ENCODE data around the gene PZP. TPM values are rescaled to one million over a fixed set of nuclear protein-coding genes. Genes with fewer than 3 reads are reported as not detected.

PZP gene
- total and polyA plus RNA-seq, 2 of the 8 experiments (the other 6 are each of a cell fraction or from before 2014, with no cell fraction given): 0.08 TPM; not detected in 1

GRCh38 chr12:9112076-9112853 lies 95.9 kb downstream of the PZP start:
- Histone ChIP-seq H3K18ac (ENCODE audit: extremely low read depth, low read length) (no peak overlapping the region), H2AFZ (ENCODE audit: low read length) (no peak overlapping the region), H3K23me2 (ENCODE audit: low read depth, low read length) (no peaks in the 10 kb centered on the region), H3K79me2 (ENCODE audit: control insufficient read depth in 1 of 2, insufficient read depth in 2 of 2, low read length in 2 of 2) (no peaks in the 10 kb centered on the region), H3K27ac (ENCODE audit: low read depth, low read length) (no peak overlapping the region), H3K9ac (replicated peaks in 1 of 4; ENCODE audit: extremely low read depth in 1 of 4, low read depth in 3 of 4, low read length in 3 of 4) (no peak overlapping the region), H3K4me1 (replicated peaks in 1 of 4; ENCODE audit: control insufficient read depth in 3 of 4, insufficient read depth in 4 of 4, low read length in 3 of 4) (no peaks in the 10 kb centered on the region; a peak in 1 of 7 replicates), H4K5ac (ENCODE audit: insufficient read length, low read depth, low read length) (no peak overlapping the region), H3K4ac (replicated peaks; ENCODE audit: insufficient read length, low read depth, low read length) (no peak overlapping the region), H3K79me1 (ENCODE audit: low read depth, low read length) (no peaks in the 10 kb centered on the region), H4K8ac (ENCODE audit: extremely low read depth, insufficient read depth, low read length) (no peak overlapping the region), H3K27me3 (replicated peaks in 1 of 4; ENCODE audit: control insufficient read depth in 3 of 4, extremely low read depth in 1 of 4, insufficient read depth in 3 of 4, low read length in 3 of 4) (no peaks in the 10 kb centered on the region), H2AK5ac (ENCODE audit: low read depth, low read length) (no peak overlapping the region), H3K23ac (ENCODE audit: insufficient read length) (no peak overlapping the region), H2BK15ac (ENCODE audit: low read length) (no peak overlapping the region), H2BK5ac (ENCODE audit: low read depth, low read length) (no peak overlapping the region), H3K9me3 (ENCODE audit: insufficient read depth in 2 of 2, low read depth in 1 of 2, low read length in 1 of 2) (no peaks in the 10 kb centered on the region), H3K4me3 (ENCODE audit: extremely low read depth in 1 of 4, insufficient read depth in 2 of 4, low read depth in 3 of 4, low read length in 4 of 4) (no peak overlapping the region), H4K91ac (replicated peaks; ENCODE audit: insufficient read length, low read length) (no peak overlapping the region), H4K20me1 (replicated peaks in 1 of 2; ENCODE audit: control insufficient read depth in 1 of 2, insufficient read depth in 2 of 2, low read length in 2 of 2) (no peaks in the 10 kb centered on the region), H3K4me2 (ENCODE audit: insufficient read depth in 1 of 2, low read depth in 2 of 2, low read length in 2 of 2) (no peak overlapping the region), H2BK120ac (replicated peaks; ENCODE audit: low read depth, low read length) (no peak overlapping the region), H3K36me3 (ENCODE audit: control insufficient read depth in 2 of 4, insufficient read depth in 4 of 4, low read length in 3 of 4) (no peaks in the 10 kb centered on the region), H2BK12ac (ENCODE audit: low read depth, low read length) (no peak overlapping the region), H3K14ac (ENCODE audit: insufficient read length) (no peak overlapping the region), H3K56ac (replicated peaks; ENCODE audit: insufficient read length, low read depth, low read length) (no peak overlapping the region), H2BK20ac (ENCODE audit: low read length) (no peak overlapping the region)
- ChIA-PET POLR2A (ENCODE audit: partially characterized antibody) (no interaction called here), CTCF (ENCODE audit: partially characterized antibody) (interaction anchor here (0.9 to 1.5 kb wide), 3 partner anchors 9 to 73 kb away, joined by 3 to 5 read pairs (median 3); no protein-coding TSS in a partner anchor)
- FAIRE-seq (no peak), DNase-seq (ENCODE audit: low read depth in 1 of 2, low spot score in 2 of 2) (no peak)
- 88% methylated on average over 6 of the region's 6 CpGs; no CpG with 5 or more reads in 1 of the 2 experiments for WGBS, 2 experiments (ENCODE audit: extremely low coverage in 1 of 2, insufficient coverage in 1 of 2, insufficient read length in 1 of 2, insufficient replicate concordance in 2 of 2, low coverage in 1 of 2, low lambda C conversion rate in 2 of 2, missing lambda C conversion rate in 1 of 2)
- TF ChIP-seq BCL11A (IDR thresholded peaks at IDR 0.05; ENCODE audit: low read depth in 2 of 2, low read length in 2 of 2) (no peak), RAD21 (IDR thresholded peaks at IDR 0.05 in 1 of 2, conservative IDR thresholded peaks at IDR 0.05 in 1 of 2; ENCODE audit: low read depth in 2 of 2, low read length in 2 of 2) (no peak), CEBPB (IDR thresholded peaks at IDR 0.05; ENCODE audit: low read depth, low read length) (no peak), RFX5 (IDR thresholded peaks at IDR 0.05; ENCODE audit: borderline replicate concordance, low read depth, low read length) (no peak)
